Stimulated activated CD4-positive, alpha-beta T cell treated with anti-CD3 and anti-CD28 coated beads, Interleukin-2, amount 100 ng/mL, for 48 hours (primary cell): Measurements from ENCODE around the gene CRTC2.
A peak's percentile ranks its signal among the peaks of the same experiment; 100 is the strongest.
"Not testable (repeated sequence)": the region's sequence is repeated elsewhere in the genome, so short reads cannot be mapped to it uniquely, and the experiment has no call there.

Experiments used
- DNase-seq, 2 donors: peaks; one replicate each; pipeline ENCODE4 v3.0.0-alpha.2; 2020

Gene CRTC2

GRCh38 chr1:153958111-153958960 lies at the start of gene CRTC2:
TSS of gene CRTC2 (minus strand) at chr1:153958612. CDS start at chr1:153958497, 115 bp downstream.
- peak; percentile 94 to 96 for DNase-seq

GRCh38 chr1:154006136-154006535 lies 47.7 kb upstream of the CRTC2 start:
- no peak for DNase-seq

GRCh38 chr1:154000420-154000819 lies 42.0 kb upstream of the CRTC2 start:
- no peak for DNase-seq

- not testable (repeated sequence) for DNase-seq
Measured at GRCh38 chr1:153996882-153997281, 38.5 kb upstream of the CRTC2 start.

- DNase-seq, result no peak
Measured at GRCh38 chr1:153995640-153996039, 37.2 kb upstream of the CRTC2 start.

GRCh38 chr1:153995202-153995601 lies 36.8 kb upstream of the CRTC2 start:
- DNase-seq, result no peak

- DNase-seq, result no peak
Measured at GRCh38 chr1:153991806-153992205, 33.4 kb upstream of the CRTC2 start.

GRCh38 chr1:153991151-153991630 lies 32.8 kb upstream of the CRTC2 start:
- DNase-seq, result no peak

- DNase-seq, result peak; percentile 75 to 77
Measured at GRCh38 chr1:153990468-153991150, 32.2 kb upstream of the CRTC2 start, which contains the start of gene RPS27. TSS of gene RPS27 (plus strand) at chr1:153990762. CDS start at chr1:153990797, 35 bp downstream.

GRCh38 chr1:153987621-153988020 lies 29.2 kb upstream of the CRTC2 start:
- DNase-seq, result no peak

GRCh38 chr1:153985941-153986761 lies 27.7 kb upstream of the CRTC2 start, which contains the start of gene RAB13:
TSS of gene RAB13 (minus strand) at chr1:153986339. CDS start at chr1:153986236, 103 bp downstream.
- DNase-seq, result no peak

- DNase-seq, result no peak
Measured at GRCh38 chr1:153985341-153985912, 27.0 kb upstream of the CRTC2 start.

- DNase-seq, result no peak
Measured at GRCh38 chr1:153984123-153984894, 25.9 kb upstream of the CRTC2 start.

- not testable (repeated sequence) for DNase-seq
Measured at GRCh38 chr1:153981735-153982134, 23.3 kb upstream of the CRTC2 start.

GRCh38 chr1:153979091-153979490 lies 20.7 kb upstream of the CRTC2 start:
- not testable (repeated sequence) for DNase-seq

GRCh38 chr1:153978274-153978909 lies 20.0 kb upstream of the CRTC2 start:
- DNase-seq, result no peak

GRCh38 chr1:153977250-153978240 lies 19.1 kb upstream of the CRTC2 start, which contains the start of gene JTB:
TSS of gene JTB (minus strand) at chr1:153977674. CDS start at chr1:153977252, 422 bp downstream.
- peak; percentile 79 to 80 for DNase-seq

- no peak for DNase-seq
Measured at GRCh38 chr1:153976819-153977249, 18.4 kb upstream of the CRTC2 start.

- no peak for DNase-seq
Measured at GRCh38 chr1:153973525-153973924, 15.1 kb upstream of the CRTC2 start.

GRCh38 chr1:153973071-153973470 lies 14.7 kb upstream of the CRTC2 start:
- DNase-seq, result no peak
